Prostate gland (tissue), 2 donors: ENCODE results near the gene BLOC1S5. TPM values are rescaled to one million over a fixed set of nuclear protein-coding genes. Genes with fewer than 3 reads are reported as not detected.

Experiments
- DNase-seq: peaks from one replicate; pipeline ENCODE4 v3.0.0-alpha.2; 2019; ENCODE audit warnings: low spot score
- H3K27ac ChIP-seq, 2 donors: fragments of 200-600 bp; sonication (generic); 2 replicates each; pipeline ENCODE4 v1.5.1; 2017 to 2019
- H3K27me3 ChIP-seq: fragments of 200-600 bp; sonication (generic); replicated peaks from 2 replicates; pipeline ENCODE4 v1.5.1; 2019; ENCODE audit not compliant: insufficient read depth
- H3K36me3 ChIP-seq, 2 donors: fragments of 200-600 bp; sonication (generic); 1 replicate in 1 of 2; 2 replicates in 1 of 2; pipeline versions ENCODE4 v1.5.1 to v1.8.1; 2017 to 2019
- H3K4me1 ChIP-seq: fragments of 200-600 bp; sonication (generic); replicated peaks from 2 replicates; pipeline ENCODE4 v1.5.1; 2019
- H3K4me3 ChIP-seq, 2 donors: fragments of 200-600 bp; sonication (generic); 2 replicates each; pipeline ENCODE4 v1.5.1; 2017 to 2019
- H3K9me3 ChIP-seq: fragments of 200-600 bp; sonication (generic); 2 replicates; pipeline ENCODE4 v1.5.1; 2017
- CTCF ChIP-seq, 4 experiments: fragments of 200-600 bp in 2 of 4; fragments of 450-650 bp in 2 of 4; sonication (generic) in 2 of 4; IDR thresholded peaks; 1 replicate in 3 of 4; 2 replicates in 1 of 4; pipeline ENCODE4 v1.5.1; 2016 to 2019; ENCODE audit warnings: antibody characterized with exemption in 4 of 4, mild to moderate bottlenecking in 2 of 4, moderate library complexity in 2 of 4
- POLR2A ChIP-seq: fragments of 450-650 bp; IDR thresholded peaks from one replicate; pipeline ENCODE4 v1.6.1; 2016; ENCODE audit warnings: antibody characterized with exemption, mild to moderate bottlenecking
- POLR2AphosphoS5 ChIP-seq: sonication (generic); formaldehyde crosslinking; IDR thresholded peaks from one replicate; pipeline ENCODE4 v1.6.1; 2017; ENCODE audit warnings: antibody characterized with exemption
- WGBS: methylation state at CpG from one replicate; pipeline ENCODE4 v1.1.5; 2018; 5-methylcytosine and 5-hydroxymethylcytosine counted together
- intact Hi-C: fragments of 100-400 bp; cut with DNase I; formaldehyde crosslinking; loops from one replicate; pipeline ENCODE4 v1.14.2; 2022
- total RNA-seq, 2 donors: library from RNA; depleted of rRNA; stranded (reverse); fragments of >200 nt; gene quantifications; one replicate each; pipeline ENCODE4 v1.1.0, GENCODE V29; 2016

Gene BLOC1S5
- total RNA-seq, 2 donors from 2014 or later = 9.5 to 13.0 TPM

GRCh38 chr6:8074213-8074612 is 10.0 kb upstream of the BLOC1S5 start:
- intact Hi-C loops = no loop called here

GRCh38 chr6:8073758-8074157 is 9.6 kb upstream of the BLOC1S5 start:
- TF ChIP-seq CTCF (IDR thresholded peaks at IDR 0.05) = no peak
- TF ChIP-seq POLR2A = no peak
- TF ChIP-seq POLR2AphosphoS5 = no peak
- DNase-seq = no peak
- WGBS = 90% methylated on average over 3 of the region's 3 CpGs
- Histone ChIP-seq H3K36me3 (no peaks in the 10 kb centered on the region), H3K9me3 (no peaks in the 10 kb centered on the region), H3K4me3 (no peak overlapping the region), H3K27me3 (no peaks in the 10 kb centered on the region), H3K4me1 (no peaks in the 10 kb centered on the region), H3K27ac (no peak overlapping the region)
- intact Hi-C loops = no loop called here

More at GRCh38 chr6:8074213-8074612, 10.0 kb upstream of the BLOC1S5 start:
- no peak overlapping the region for H3K27ac ChIP-seq
- no peak overlapping the region for H3K4me3 ChIP-seq
- H3K9me3 ChIP-seq = no peaks in the 10 kb centered on the region
- no peaks in the 10 kb centered on the region for H3K4me1 ChIP-seq
- DNase-seq = no peak
- WGBS = 83% methylated on average over 4 of the region's 4 CpGs
- no peaks in the 10 kb centered on the region for H3K27me3 ChIP-seq
- TF ChIP-seq POLR2AphosphoS5 (no peak), POLR2A (no peak), CTCF (IDR thresholded peaks at IDR 0.05) (no peak)
- no peaks in the 10 kb centered on the region for H3K36me3 ChIP-seq

- Histone ChIP-seq H3K36me3 (no peaks in the 10 kb centered on the region), H3K4me3 (no peak overlapping the region), H3K27ac (no peak overlapping the region), H3K27me3 (no peaks in the 10 kb centered on the region), H3K4me1 (no peaks in the 10 kb centered on the region), H3K9me3 (no peaks in the 10 kb centered on the region)
- intact Hi-C loops = no loop called here
- TF ChIP-seq POLR2A = no peak
- no peak for TF ChIP-seq POLR2AphosphoS5
- TF ChIP-seq CTCF (IDR thresholded peaks at IDR 0.05) = no peak
- 86% methylated on average over 8 of the region's 8 CpGs for WGBS
- no peak for DNase-seq
Observed at GRCh38 chr6:8070718-8071117, 6.5 kb upstream of the BLOC1S5 start.

- WGBS = 37% methylated on average over 3 of the region's 3 CpGs
- TF ChIP-seq POLR2AphosphoS5 = no peak
- no peak for TF ChIP-seq CTCF (IDR thresholded peaks at IDR 0.05)
- no peak for TF ChIP-seq POLR2A
- intact Hi-C loops = no loop called here
- Histone ChIP-seq H3K27ac (no peak overlapping the region), H3K4me1 (no peaks in the 10 kb centered on the region), H3K36me3 (no peaks in the 10 kb centered on the region), H3K4me3 (no peak overlapping the region), H3K9me3 (no peaks in the 10 kb centered on the region), H3K27me3 (no peaks in the 10 kb centered on the region)
- DNase-seq = no peak
Observed at GRCh38 chr6:8069631-8070284, 5.6 kb upstream of the BLOC1S5 start.

GRCh38 chr6:8069151-8069550 is 5.0 kb upstream of the BLOC1S5 start:
- no peak for DNase-seq
- Histone ChIP-seq H3K9me3 (no peaks in the 10 kb centered on the region), H3K4me3 (no peak overlapping the region), H3K4me1 (no peaks in the 10 kb centered on the region), H3K27ac (no peak overlapping the region), H3K36me3 (no peaks in the 10 kb centered on the region), H3K27me3 (no peaks in the 10 kb centered on the region)
- 64% methylated on average over 4 of the region's 4 CpGs for WGBS
- TF ChIP-seq CTCF (IDR thresholded peaks at IDR 0.05) = no peak
- intact Hi-C loops = no loop called here
